GM18502 (cell line): ENCODE data around the gene PRKAA1.
"Not testable (repeated sequence)": the region's sequence is repeated elsewhere in the genome, so short reads cannot be mapped to it uniquely, and the experiment has no call there.

Source experiments
- ATAC-seq: cut with Tn5 transposase; IDR thresholded peaks from one replicate; pipeline ENCODE4 v1.9.1; 2021; ENCODE audit warnings: mild to moderate bottlenecking; ENCODE audit not compliant: unreplicated experiment, poor library complexity

The PRKAA1 gene

DNA sequence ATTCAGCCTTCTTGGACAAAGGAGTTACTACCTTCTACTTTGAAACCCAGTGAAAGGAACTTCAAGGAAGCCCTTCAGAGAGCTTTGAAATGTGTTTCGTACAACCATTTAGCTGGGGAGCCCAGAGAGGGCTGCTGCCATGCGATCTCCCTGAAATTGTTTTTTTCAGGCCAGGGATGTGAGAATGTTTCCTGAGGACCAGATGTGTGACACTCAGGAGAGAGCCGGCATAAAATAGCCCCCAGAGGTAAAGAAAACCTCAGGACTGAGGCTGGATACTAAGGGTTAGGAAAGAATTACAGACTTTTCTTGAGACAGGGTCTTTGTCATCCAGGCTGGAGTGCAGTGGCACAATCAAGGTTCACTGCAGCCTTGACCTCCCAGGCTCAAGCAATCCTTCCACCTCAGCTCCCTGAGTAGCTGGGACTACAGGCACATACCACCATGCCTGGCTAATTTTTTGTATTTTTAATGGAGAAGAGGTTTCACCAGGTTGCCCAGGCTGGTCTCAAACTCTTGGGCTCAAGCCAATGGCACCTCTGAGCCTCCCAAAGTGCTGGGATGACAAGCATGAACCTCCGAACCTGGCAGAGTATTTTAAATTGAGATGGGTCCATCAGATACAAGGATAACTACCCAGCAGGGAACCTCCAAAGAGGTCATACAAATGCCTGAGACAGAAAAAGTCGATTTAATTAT, 28.5 kb upstream of the PRKAA1 start:
- no peak for ATAC-seq

DNA sequence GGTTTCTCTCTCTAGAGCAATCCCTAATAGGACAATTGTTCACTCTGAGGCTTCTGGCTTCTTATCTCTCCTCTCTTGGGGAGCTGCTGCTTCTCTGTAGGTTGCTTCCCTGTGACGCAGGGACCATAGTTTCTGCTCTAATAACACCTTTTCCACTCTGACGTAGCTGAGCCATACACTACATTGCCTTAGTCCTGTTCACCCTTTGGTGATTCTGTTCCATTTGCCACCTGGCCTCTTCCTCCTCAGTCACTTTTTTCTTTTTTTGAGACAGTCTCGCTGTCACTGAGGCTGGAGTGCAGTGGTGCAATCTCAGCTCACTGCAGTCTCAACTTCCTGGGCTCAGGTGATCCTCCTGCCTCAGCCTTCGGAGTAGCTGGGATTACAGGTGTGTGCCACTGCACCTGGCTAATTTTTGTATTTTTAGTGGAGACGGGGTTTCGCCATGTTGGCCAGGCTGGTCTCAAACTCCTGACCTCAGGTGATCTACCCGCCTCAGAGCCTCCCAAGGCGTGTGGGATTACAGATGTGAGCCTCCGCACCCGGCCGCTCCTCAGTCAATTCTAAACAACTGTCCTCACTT, 27.4 kb upstream of the PRKAA1 start:
- ATAC-seq = not testable (repeated sequence)

DNA sequence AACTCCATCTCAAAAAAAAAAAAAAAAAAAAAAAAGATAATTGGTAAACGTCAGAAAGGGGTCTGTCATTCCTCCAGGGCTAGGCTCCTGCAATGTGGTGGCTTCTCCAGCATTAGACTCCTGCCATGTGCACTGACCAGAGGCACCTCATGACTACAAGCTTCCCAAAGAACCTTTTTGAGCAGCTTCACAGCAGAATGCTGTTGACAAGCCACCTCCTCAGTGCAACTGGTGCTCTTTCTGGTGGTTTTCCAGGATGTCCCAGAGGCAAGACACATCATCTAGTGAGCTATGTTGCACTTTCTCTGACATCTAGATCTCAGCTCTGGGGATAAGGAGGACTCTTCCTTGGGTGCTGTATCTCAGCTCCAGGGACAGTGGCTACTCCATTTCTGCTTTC, 25.3 kb upstream of the PRKAA1 start:
- no peak for ATAC-seq

DNA sequence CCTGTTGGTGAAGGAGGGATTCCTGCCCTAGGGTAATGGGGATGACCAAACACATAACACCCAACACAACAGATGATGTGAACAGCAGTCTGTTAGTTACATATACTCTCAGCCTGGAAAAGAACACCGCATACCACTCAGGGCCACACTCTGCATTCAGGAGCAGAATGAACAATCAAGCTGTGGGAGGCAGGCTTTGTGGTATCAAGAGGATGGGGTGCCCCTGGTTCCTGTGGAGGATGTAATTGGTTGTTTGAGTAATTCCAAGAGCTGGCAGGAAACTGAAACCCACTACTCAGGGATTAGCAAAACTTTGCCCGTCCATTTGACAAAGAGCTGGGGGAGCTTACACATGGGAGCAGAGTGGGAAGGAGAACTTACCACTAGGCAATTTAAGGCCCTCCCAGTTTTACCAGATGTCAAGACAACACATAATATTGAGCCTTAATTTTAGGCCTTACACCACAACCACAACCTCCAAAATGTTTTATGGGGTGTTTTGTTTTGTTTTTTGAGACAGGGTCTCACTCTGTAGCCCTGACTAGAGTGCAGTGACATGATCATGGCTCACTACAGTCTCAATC, 15.6 kb upstream of the PRKAA1 start:
- no peak for ATAC-seq

DNA sequence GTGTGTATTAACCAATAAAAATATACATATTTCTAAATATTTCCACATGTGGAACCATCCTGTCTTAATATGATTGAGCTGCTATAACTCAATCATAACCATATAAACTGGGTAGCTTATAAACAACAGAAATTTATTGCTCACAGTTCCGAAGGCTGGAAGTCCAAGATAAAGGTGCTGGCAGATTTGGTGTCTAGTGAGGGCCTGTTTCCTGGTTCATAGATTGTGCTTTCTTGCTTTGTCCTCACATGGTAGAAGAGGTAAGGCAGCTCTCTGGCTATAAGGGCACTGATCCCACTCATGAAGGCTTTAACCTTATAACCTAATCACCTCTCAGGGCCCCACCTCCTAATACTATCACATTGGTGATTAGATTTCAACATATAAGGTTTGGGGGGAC, 14.0 kb upstream of the PRKAA1 start:
- ATAC-seq = no peak

DNA sequence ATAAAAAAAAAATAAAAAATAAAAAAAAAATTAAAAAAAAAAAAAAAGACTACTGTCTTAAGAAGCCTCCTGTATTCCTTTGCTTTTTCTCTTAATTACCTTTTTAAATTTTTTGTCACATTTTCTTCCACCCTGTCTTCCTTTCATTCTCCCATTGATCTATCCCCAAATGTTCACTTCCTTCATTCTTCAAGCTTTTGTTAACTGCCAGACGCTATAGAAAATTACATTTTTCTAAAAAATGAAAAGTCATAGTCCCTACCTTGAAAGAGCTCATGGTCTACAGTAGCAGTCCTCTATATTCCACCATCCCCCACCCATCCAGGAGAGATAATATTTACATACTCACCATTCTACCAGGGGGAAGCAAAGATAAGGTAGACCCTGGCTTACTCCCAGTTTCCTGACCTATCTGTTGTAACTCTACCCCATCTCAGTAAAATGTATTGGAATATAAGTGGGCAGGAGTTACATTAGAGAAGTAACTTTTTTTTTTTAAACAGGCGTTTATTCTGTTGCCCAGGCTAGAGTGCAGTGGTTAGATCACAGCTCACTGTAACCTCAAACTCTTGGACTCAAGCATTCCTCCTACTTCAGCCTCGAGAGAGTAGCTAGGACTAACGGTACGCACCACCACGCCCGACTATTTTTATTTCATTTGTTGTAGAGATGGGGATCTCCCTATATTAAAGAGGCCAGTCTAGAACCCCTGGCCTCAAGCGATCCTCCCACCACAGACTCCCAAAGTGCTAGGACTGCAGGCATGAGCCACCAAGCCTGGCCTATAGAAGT, 3.8 kb upstream of the PRKAA1 start:
- ATAC-seq = no peak

DNA sequence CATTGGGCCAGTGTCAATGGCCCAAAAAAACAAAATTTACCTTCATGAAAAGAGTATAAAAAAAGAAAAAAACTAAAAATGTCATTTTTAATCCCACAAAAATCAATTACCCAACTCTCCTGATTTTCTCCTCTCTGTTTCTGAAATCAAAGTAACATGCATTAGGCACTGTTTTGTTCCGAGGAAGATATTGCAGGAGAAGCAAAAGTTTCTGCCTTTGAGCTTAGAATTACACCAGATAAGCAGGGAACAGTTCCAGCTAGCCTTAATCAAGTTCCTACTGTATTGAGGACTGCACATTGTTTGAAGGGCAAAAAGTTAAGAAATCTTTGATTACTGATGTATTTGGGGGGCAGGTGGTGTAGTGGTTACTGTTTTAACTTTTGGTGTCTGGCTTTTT, 1.1 kb upstream of the PRKAA1 start:
- no peak for ATAC-seq

DNA sequence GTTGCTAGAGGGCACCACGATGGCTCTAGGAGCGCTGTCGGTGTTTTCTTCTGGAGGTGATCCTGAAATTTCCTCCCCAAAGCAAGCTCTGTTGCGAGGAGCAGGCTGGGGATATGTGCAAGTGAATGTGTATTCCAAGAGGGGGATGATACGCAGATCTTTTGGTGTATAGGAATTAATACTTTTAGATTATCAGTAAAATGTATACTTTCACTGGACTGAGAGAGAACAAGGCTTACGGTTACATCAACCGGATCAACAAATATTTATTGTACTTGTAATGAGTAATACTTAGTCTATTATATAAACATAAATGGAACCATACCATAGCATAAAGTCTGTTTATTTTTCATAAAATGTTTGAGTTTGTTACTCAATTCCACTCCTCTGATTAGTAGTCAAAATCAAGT, 632 bp upstream of the PRKAA1 start:
- no peak for ATAC-seq

DNA sequence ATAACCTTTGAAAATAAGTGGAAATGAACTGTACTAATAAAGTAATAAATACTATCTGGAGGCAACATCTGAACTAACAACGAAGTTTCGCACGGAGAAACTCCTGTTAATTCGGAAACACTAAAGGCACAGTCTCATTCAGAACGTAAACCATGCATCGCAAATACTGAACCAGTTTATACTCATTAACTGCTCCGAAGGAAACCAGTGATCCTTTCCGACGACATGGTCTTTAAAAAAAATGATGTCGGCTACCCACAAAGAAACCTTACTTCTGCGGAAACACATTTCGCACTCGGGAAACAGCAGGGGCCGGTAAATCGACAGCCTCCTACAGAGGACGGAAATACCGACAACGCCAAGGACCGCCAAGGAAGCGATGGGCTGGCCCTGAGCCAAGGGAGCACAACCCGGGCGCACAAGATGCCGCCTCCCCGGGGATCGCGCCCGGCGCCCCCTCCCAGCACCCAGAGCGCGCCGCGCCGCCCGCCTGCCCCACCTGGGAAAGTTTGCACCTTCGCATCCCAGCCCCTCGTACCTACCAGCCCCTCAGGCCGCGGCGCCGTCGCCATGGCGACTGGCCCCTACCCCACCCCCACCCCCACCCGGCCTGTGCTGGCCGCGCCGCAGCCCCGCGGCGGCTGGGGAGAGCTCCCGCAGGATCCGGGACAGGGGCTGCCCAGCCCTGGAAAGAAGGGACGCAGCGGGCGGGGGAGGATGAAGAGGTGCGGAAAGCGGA, 732 bp downstream of the PRKAA1 start:
- ATAC-seq = peak; percentile 43

DNA sequence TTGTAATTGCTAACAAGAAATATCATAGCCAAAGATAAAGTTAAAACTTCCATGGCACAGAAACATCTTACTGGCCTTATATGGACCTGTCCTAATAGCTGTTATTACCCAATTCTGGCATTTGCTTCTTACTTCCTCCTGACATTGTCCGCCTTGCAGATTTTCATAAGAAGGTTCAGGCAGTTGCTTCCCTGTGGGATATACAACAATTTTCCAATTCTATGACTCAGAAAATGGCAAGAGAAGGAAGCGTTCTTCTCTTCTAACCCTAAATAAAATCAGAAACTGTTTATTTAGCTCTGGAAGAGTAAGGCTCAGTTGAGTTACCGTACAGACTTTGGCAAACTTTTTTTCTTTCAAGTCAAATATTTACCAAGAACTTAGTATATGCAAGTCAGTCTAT, 1.7 kb downstream of the PRKAA1 start:
- ATAC-seq = no peak

DNA sequence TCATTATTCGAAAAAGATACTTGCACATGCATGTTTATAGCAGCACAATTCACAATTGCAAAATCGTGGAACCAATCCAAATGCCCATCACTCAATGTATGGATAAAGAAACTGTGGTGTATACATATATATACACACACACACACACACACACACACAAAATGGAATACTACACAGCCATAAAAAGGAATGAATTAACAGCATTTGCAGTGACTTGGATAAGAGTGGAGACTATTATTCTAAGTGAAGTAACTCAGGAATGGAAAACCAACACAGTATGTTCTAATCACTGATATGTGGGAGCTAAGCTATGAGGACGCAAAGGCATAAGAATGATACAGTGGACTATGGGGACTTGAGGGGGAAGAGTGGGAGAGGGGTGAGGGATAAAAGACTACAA, 3.3 kb downstream of the PRKAA1 start:
- ATAC-seq = not testable (repeated sequence)

DNA sequence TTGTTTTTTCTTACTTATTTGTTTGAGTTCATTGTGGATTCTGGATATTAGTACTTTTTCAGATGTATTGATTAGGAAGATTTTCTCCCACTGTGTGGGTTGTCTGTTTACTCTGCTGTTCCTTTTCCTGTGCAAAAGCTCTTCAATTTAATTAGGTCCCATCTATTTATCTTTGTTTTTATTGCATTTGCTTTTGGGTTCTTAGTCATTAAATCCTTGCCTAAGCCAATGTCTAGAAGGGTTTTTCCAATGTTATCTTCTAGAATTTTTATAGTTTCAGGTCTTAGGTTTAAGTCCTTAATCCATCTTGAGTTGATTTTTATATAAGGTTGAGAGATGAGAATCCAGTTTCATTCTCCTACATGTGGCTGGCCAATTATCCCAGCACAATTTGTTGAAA, 3.8 kb downstream of the PRKAA1 start:
- ATAC-seq = not testable (repeated sequence)

DNA sequence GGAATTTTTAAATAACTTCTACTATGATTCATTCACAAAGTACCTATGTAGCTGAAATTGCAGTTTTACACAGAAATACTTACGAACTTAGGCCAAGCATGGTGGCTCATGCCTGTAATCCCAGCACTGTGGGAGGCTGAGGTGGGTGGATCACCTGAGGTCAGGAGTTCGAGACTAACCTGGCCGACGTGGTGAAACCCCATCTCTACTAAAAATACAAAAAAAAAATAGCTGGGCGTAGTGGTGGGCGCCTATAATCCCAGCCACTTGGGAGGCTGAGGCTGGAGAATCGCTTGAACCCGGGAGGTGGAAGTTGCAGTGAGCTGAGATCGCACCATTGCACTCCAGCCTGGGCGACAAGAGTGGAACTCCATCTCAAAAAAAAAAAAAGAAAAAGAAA, 5.5 kb downstream of the PRKAA1 start:
- ATAC-seq = not testable (repeated sequence)

DNA sequence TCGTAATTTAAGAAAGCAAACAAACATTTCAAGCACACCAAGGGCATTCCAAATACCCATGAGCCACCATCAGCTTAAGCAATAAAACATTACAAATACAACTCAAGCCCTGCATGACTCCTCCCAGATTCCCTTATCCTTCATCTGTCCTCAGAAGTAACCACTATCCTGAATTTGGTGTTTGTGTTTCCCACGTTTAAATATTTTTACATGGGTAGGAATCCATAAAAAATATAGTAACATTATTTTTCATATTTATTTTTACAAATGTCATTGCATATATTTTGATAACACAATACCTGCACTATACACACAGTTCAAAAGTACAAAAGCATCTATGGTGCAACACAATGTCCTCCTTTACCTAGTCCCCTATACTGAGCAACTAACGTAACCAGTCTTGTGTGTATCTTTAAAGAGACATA, 6.4 kb downstream of the PRKAA1 start:
- no peak for ATAC-seq

DNA sequence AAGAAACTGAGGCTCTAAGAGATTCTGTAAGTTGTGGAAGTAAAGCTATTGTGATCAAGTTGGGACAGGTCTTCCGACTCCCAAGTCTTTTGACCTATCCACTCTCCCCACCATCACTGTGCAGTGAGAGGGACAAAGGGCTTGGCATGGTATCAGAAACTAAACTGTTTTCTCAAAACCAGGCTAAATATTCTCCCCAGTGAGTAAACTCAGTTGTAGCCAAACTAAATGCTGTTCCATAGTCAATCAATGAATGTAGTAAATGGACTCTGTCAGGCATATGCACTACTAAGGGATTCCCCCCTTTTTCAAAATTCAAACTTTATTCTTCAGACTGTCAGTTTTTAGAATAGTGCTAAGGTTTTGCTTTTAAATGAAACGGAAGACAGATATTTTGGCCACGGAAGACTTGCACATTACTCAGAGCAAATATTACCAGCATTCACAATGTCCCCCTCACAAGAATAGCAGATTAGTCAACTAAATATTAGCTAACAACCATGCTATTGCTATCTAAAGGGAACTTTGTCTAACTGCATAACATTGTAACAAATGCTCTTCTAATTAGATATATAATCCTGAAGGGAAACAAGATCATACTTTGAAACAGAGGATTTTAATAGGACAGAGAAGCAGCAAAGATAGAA, 7.1 kb downstream of the PRKAA1 start:
- no peak for ATAC-seq

DNA sequence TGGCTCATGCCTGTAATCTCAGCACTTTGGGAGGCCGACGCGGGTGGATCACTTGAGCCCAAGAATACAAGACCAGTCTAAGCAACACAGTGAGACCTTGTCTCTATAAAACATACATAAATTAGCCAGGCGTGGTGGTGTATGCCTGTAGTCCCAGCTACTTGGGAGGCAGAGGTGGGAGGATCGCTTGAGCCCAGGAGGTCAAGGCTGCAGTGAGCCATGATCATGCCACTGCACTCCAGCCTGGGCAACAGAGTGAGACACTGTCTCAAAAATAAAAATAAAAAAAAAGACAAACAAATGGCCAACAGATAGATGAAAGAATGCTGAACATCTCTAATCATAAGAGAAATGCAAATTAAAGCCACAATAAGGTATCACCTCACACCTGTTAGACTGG, 9.2 kb downstream of the PRKAA1 start:
- ATAC-seq = not testable (repeated sequence)

DNA sequence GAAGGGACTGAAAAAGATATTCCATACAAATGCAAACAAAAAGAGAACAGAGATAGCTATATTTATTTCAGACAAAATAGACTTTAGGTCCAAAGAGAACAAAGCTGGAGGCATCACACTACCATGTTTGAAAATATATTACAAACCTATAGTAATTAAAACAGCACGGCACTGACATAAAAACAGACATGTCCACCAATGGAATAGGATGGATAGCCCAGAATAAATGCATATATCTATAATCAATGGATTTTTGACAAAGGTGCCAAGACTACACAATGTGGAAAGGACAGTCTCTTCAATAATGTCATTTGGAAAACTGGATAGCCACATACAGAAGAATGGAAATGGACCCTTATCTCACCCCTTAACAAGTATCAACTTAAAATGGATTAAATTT, 10.2 kb downstream of the PRKAA1 start:
- no peak for ATAC-seq

DNA sequence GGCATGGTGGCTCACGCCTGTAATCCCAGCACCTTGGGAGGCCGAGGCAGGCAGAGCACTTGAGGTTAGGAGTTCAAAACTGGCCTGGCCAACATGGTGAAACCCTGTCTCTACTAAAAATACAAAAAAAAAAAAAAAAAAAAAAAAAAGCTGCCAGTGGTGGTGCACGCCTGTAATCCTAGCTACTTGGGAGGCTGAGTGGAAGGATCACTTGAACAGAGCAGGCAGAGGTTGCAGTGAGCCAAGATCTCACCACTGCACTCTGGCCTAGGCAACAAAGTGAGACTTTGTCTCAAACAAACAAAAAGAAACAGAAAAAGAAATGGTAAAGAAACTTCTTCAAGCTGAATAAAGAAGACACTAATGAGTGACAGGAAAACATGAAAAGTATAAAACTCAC, 11.5 kb downstream of the PRKAA1 start:
- not testable (repeated sequence) for ATAC-seq

DNA sequence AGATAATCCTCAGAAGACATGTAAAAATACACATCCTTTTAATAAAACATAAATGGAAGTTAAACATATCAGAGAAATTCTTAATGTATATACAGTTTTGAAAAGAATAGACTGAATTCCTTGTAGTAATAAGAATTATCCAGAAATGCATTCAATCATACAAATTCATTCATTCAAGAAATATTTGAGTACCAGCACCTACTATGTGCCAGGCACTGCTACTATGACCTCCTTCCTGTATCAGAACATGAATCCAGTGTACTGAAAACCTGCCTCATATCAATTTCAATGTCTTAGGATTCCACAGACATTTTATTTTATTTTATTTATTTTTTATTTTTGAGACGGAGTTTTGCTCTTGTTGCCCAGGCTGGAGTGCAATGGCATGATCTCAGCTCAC, 13.3 kb downstream of the PRKAA1 start:
- ATAC-seq = no peak

DNA sequence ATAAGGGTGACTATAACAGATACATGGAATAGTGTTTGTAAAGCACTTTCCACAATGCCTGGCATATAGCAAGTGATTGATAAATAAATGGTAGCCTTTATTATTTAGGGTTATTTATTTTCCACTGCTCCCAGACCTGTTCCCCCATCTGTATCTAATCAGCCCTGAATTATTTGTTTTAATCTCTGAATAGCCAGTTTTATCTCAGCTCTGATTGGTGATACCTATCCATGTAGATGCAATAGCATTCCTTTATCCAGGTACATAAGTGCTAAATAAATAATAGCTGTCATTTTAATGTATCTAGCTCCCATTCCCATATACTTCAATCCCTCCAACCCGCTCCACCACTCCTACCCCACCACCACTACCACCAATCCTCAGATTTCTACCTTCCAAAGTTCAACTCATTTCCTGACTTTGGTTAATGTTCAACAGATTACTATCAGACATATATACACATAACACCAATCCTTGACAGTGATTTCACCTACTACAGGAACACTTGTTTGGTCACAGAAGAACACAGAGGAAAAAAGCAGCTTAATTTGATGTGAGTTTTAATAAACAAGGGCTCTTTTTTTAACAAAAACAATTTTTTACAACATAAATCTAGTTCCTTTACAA, 14.0 kb downstream of the PRKAA1 start:
- no peak for ATAC-seq
